ENCODE results near the gene L1CAM.

DNA sequence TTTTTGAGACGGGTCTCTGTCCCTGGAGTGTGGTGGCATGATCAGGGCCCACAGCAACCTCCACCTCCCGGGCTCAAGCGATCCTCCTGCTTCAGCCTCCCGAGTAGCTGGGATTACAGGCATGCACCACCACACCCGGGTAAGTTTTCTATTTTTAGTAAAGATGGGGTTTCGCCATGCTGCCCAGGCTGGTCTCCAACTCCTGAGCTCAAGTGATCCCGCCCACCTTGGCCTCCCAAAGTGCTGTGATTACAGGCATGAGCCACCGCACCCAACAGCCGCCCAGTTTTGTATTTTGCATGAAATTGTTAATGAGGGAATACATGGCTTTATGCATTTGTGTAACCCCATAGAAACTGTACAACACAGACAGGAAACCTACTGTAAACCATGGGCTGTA, 42.9 kb upstream of the L1CAM start:
- TF ChIP-seq SP1 (IDR thresholded peaks at IDR 0.05) (no peak), TAF1 (conservative IDR thresholded peaks at IDR 0.05) (no peak), EGR1 (IDR thresholded peaks at IDR 0.05; ENCODE audit: low read depth in 2 of 2) (no peak), REST (IDR thresholded peaks at IDR 0.05) (no peak), YY1 (IDR thresholded peaks at IDR 0.05) (no peak), GABPA (IDR thresholded peaks at IDR 0.05 in 1 of 2, conservative IDR thresholded peaks at IDR 0.05 in 1 of 2) (no peak)
- TF ChIP-seq, protein P1, sequence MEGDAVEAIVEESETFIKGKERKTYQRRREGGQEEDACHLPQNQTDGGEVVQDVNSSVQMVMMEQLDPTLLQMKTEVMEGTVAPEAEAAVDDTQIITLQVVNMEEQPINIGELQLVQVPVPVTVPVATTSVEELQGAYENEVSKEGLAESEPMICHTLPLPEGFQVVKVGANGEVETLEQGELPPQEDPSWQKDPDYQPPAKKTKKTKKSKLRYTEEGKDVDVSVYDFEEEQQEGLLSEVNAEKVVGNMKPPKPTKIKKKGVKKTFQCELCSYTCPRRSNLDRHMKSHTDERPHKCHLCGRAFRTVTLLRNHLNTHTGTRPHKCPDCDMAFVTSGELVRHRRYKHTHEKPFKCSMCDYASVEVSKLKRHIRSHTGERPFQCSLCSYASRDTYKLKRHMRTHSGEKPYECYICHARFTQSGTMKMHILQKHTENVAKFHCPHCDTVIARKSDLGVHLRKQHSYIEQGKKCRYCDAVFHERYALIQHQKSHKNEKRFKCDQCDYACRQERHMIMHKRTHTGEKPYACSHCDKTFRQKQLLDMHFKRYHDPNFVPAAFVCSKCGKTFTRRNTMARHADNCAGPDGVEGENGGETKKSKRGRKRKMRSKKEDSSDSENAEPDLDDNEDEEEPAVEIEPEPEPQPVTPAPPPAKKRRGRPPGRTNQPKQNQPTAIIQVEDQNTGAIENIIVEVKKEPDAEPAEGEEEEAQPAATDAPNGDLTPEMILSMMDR (IDR thresholded peaks at IDR 0.05; ENCODE audit: low read depth, low read length, missing input control): no peak
